Memory B cell (primary cell): Measurements from ENCODE around the gene MBD2.

ENCODE experiments used
- ATAC-seq: fragments of 150-1000 bp; cut with Tn5 transposase; 2 replicates; pipeline ENCODE4 v1.10.0; 2021; ENCODE audit warnings: low read depth, mild to moderate bottlenecking, moderate library complexity
- DNase-seq, 2 donors: peaks; one replicate each; pipeline ENCODE4 v3.0.0; 2022; ENCODE audit warnings: low spot score in 2 of 2
- H3K27ac Mint-ChIP-seq: one replicate; pipeline ENCODE4 v1.8.0; 2022; ENCODE audit warnings: mild to moderate bottlenecking, moderate library complexity, mixed read lengths
- H3K27me3 Mint-ChIP-seq: one replicate; pipeline ENCODE4 v1.8.0; 2022; ENCODE audit warnings: mixed read lengths
- H3K36me3 Mint-ChIP-seq: one replicate; pipeline ENCODE4 v1.8.0; 2022; ENCODE audit warnings: mild to moderate bottlenecking, mixed read lengths
- H3K4me1 Mint-ChIP-seq: one replicate; pipeline ENCODE4 v1.8.0; 2022; ENCODE audit warnings: mixed read lengths
- H3K4me3 Mint-ChIP-seq: one replicate; pipeline ENCODE4 v1.8.0; 2022; ENCODE audit warnings: mild to moderate bottlenecking, moderate library complexity, mixed read lengths
- H3K9me3 Mint-ChIP-seq: one replicate; pipeline ENCODE4 v1.8.0; 2022; ENCODE audit warnings: mixed read lengths

The MBD2 gene

GRCh38 chr18:54112356-54112755 lies 112.1 kb downstream of the MBD2 start:
- ATAC-seq, result no peak
- Mint-ChIP-seq H3K27me3 (peaks cover 10% of the 10 kb centered on the region), H3K36me3 (no peaks in the 10 kb centered on the region), H3K4me3 (no peak overlapping the region), H3K4me1 (no peaks in the 10 kb centered on the region), H3K9me3 (peaks cover 1% of the 10 kb centered on the region), H3K27ac (no peak overlapping the region)
- DNase-seq, result no peak

GRCh38 chr18:54109131-54109683 lies 115.3 kb downstream of the MBD2 start:
- ATAC-seq (no peak), DNase-seq (no peak)
- H3K4me1 Mint-ChIP-seq, result no peaks in the 10 kb centered on the region
- peaks cover 1% of the 10 kb centered on the region for H3K9me3 Mint-ChIP-seq
- no peaks in the 10 kb centered on the region for H3K36me3 Mint-ChIP-seq
- H3K27me3 Mint-ChIP-seq, result peaks cover 5% of the 10 kb centered on the region
- no peak overlapping the region for H3K27ac Mint-ChIP-seq
- H3K4me3 Mint-ChIP-seq, result no peak overlapping the region

GRCh38 chr18:54102123-54102522 lies 122.3 kb downstream of the MBD2 start:
- ATAC-seq (no peak), DNase-seq (no peak)
- Mint-ChIP-seq H3K9me3 (peaks cover 5% of the 10 kb centered on the region), H3K4me1 (no peaks in the 10 kb centered on the region), H3K27me3 (peaks cover 10% of the 10 kb centered on the region), H3K36me3 (peaks cover 2% of the 10 kb centered on the region), H3K4me3 (no peak overlapping the region), H3K27ac (no peak overlapping the region)
